ENCODE data around the gene PDE4B. TPM values are rescaled to one million over a fixed set of nuclear protein-coding genes. Genes with fewer than 3 reads are reported as not detected.

Gene PDE4B
- total RNA-seq, 1 donor from 2014 or later: 0.29 TPM

- no peaks in the 10 kb centered on the region for H3K4me1 Mint-ChIP-seq (ENCODE audit: low read depth)
- no peak overlapping the region for H3K4me3 Mint-ChIP-seq (ENCODE audit: low read depth)
- H3K27ac Mint-ChIP-seq: no peak overlapping the region
- no peak for TF ChIP-seq CTCF (IDR thresholded peaks at IDR 0.05; ENCODE audit: unreplicated experiment)
- peaks cover 34% of the 10 kb centered on the region for H3K27me3 Mint-ChIP-seq
- DNase-seq (ENCODE audit: low spot score, unreplicated experiment): no peak
- no peaks in the 10 kb centered on the region for H3K9me3 Mint-ChIP-seq (ENCODE audit: low read depth)
- H3K36me3 Mint-ChIP-seq (ENCODE audit: insufficient read depth): no peaks in the 10 kb centered on the region
These were observed 454.9 kb downstream of the PDE4B start for GRCh38 chr1:66247415-66248208.

- Mint-ChIP-seq H3K27me3 (peaks cover 34% of the 10 kb centered on the region), H3K4me3 (ENCODE audit: low read depth) (no peak overlapping the region), H3K4me1 (ENCODE audit: low read depth) (no peaks in the 10 kb centered on the region), H3K27ac (no peak overlapping the region), H3K36me3 (ENCODE audit: insufficient read depth) (no peaks in the 10 kb centered on the region), H3K9me3 (ENCODE audit: low read depth) (no peaks in the 10 kb centered on the region)
- DNase-seq (ENCODE audit: low spot score, unreplicated experiment): no peak
- TF ChIP-seq CTCF (IDR thresholded peaks at IDR 0.05; ENCODE audit: unreplicated experiment): no peak
These were observed 455.6 kb downstream of the PDE4B start for GRCh38 chr1:66248257-66248656.

GRCh38 chr1:66248746-66249145 lies 456.1 kb downstream of the PDE4B start:
- no peaks in the 10 kb centered on the region for H3K4me1 Mint-ChIP-seq (ENCODE audit: low read depth)

GRCh38 chr1:66250075-66250474 lies 457.4 kb downstream of the PDE4B start:
- no peak for DNase-seq (ENCODE audit: low spot score, unreplicated experiment)
- H3K27ac Mint-ChIP-seq: no peak overlapping the region
- no peak for TF ChIP-seq CTCF (IDR thresholded peaks at IDR 0.05; ENCODE audit: unreplicated experiment)
- peaks cover 47% of the 10 kb centered on the region for H3K27me3 Mint-ChIP-seq
- no peaks in the 10 kb centered on the region for H3K9me3 Mint-ChIP-seq (ENCODE audit: low read depth)
- no peaks in the 10 kb centered on the region for H3K36me3 Mint-ChIP-seq (ENCODE audit: insufficient read depth)
- no peak overlapping the region for H3K4me3 Mint-ChIP-seq (ENCODE audit: low read depth)
- no peaks in the 10 kb centered on the region for H3K4me1 Mint-ChIP-seq (ENCODE audit: low read depth)

More at GRCh38 chr1:66248746-66249145, 456.1 kb downstream of the PDE4B start:
- no peak for DNase-seq (ENCODE audit: low spot score, unreplicated experiment)
- Mint-ChIP-seq H3K36me3 (ENCODE audit: insufficient read depth) (no peaks in the 10 kb centered on the region), H3K9me3 (ENCODE audit: low read depth) (no peaks in the 10 kb centered on the region), H3K27me3 (peaks cover 34% of the 10 kb centered on the region), H3K4me3 (ENCODE audit: low read depth) (no peak overlapping the region), H3K27ac (no peak overlapping the region)
- no peak for TF ChIP-seq CTCF (IDR thresholded peaks at IDR 0.05; ENCODE audit: unreplicated experiment)

- Mint-ChIP-seq H3K9me3 (ENCODE audit: low read depth) (no peaks in the 10 kb centered on the region), H3K27me3 (peaks cover 48% of the 10 kb centered on the region), H3K36me3 (ENCODE audit: insufficient read depth) (no peaks in the 10 kb centered on the region), H3K27ac (no peak overlapping the region), H3K4me3 (ENCODE audit: low read depth) (no peak overlapping the region), H3K4me1 (ENCODE audit: low read depth) (no peaks in the 10 kb centered on the region)
- TF ChIP-seq CTCF (IDR thresholded peaks at IDR 0.05; ENCODE audit: unreplicated experiment): no peak
- DNase-seq (ENCODE audit: low spot score, unreplicated experiment): no peak
These were observed 457.8 kb downstream of the PDE4B start for GRCh38 chr1:66250478-66250877.

Data from progenitor cell of endocrine pancreas (in vitro differentiated cells).